Cardiac muscle cell (in vitro differentiated cells and primary cell): Measurements from ENCODE around the gene GPR180. TPM values are rescaled to one million over a fixed set of nuclear protein-coding genes. Genes with fewer than 3 reads are reported as not detected.
A peak's percentile ranks its signal among the peaks of the same experiment; 100 is the strongest.

Source experiments
- DNase-seq, 2 donors: peaks; one replicate each; pipeline versions ENCODE4 v3.0.0 to v3.0.0-alpha.2; 2010 to 2017; ENCODE audit warnings: low read depth in 1 of 2, low spot score in 1 of 2
- H3K27ac ChIP-seq: fragments of 200-600 bp; sonication (generic); 2 replicates; pipeline ENCODE4 v1.5.1; 2016
- H3K27me3 ChIP-seq: fragments of 200-600 bp; sonication (generic); 2 replicates; pipeline ENCODE4 v1.6.0; 2016; ENCODE audit warnings: control low read depth
- H3K36me3 ChIP-seq: fragments of 200-600 bp; sonication (generic); 2 replicates; pipeline ENCODE4 v1.5.1; 2016; ENCODE audit warnings: control low read depth
- H3K4me1 ChIP-seq: fragments of 200-600 bp; sonication (generic); 2 replicates; pipeline ENCODE4 v1.8.1; 2017; ENCODE audit warnings: low read depth, mild to moderate bottlenecking, mixed run types
- H3K4me3 ChIP-seq: fragments of 200-600 bp; sonication (generic); 2 replicates; pipeline ENCODE4 v1.5.1; 2016; ENCODE audit warnings: mild to moderate bottlenecking
- H3K9me3 ChIP-seq: fragments of 200-600 bp; sonication (generic); 2 replicates; pipeline ENCODE4 v1.5.1; 2017; ENCODE audit warnings: low read depth, mild to moderate bottlenecking, control low read depth
- polyA plus RNA-seq: library from polyadenylated mRNA; unstranded; fragments of >200 nt; fragmentation: Nextera tagmentation; extraction: Ambion mirVana; gene quantifications from 2 replicates; pipeline ENCODE4 v1.2.1, GENCODE V29; 2016
- total RNA-seq: library from RNA; depleted of rRNA; stranded (reverse); fragments of >200 nt; gene quantifications from 2 replicates; pipeline ENCODE4 v1.2.3, GENCODE V29; 2016
- TF ChIP-seq, protein P1 (sequence below): IDR thresholded peaks from 2 replicates; pipeline ENCODE4 v1.5.1; 2012; ENCODE audit warnings: low read depth, mild to moderate bottlenecking, low read length

GPR180 gene
- total and polyA plus RNA-seq, 2 experiments from 2014 or later: 4.1 TPM

DNA sequence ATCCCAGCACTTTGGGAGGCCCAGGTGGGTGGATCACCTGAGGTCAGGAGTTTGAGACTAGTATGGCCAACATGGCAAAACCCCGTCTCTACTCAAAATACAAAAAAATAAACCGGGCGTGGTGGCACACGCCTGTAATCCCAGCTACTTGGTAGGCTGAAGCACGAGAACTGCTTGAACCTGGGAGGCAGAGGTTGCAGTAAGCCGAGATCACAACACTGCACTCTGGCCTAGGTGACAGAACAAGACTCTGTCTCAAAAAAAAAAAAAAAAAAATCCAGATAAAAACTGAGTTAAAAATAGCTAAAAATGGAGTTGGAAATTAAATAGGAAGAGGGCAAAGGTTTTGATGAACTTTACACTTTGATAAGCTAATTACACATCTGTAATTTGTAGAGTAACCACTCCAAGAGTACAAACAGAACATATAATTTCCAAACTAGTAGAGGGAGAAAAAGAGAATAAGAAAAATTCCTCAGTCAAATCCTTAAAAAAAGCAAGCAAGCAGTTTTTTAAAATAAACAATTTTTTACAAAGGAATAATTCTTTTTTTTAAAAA lies 16.0 kb upstream of the GPR180 start:
- no peaks in the 10 kb centered on the region for H3K27me3 ChIP-seq
- TF ChIP-seq, protein P1, sequence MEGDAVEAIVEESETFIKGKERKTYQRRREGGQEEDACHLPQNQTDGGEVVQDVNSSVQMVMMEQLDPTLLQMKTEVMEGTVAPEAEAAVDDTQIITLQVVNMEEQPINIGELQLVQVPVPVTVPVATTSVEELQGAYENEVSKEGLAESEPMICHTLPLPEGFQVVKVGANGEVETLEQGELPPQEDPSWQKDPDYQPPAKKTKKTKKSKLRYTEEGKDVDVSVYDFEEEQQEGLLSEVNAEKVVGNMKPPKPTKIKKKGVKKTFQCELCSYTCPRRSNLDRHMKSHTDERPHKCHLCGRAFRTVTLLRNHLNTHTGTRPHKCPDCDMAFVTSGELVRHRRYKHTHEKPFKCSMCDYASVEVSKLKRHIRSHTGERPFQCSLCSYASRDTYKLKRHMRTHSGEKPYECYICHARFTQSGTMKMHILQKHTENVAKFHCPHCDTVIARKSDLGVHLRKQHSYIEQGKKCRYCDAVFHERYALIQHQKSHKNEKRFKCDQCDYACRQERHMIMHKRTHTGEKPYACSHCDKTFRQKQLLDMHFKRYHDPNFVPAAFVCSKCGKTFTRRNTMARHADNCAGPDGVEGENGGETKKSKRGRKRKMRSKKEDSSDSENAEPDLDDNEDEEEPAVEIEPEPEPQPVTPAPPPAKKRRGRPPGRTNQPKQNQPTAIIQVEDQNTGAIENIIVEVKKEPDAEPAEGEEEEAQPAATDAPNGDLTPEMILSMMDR: no peak
- no peaks in the 10 kb centered on the region for H3K4me1 ChIP-seq
- H3K27ac ChIP-seq: no peak overlapping the region
- no peaks in the 10 kb centered on the region for H3K9me3 ChIP-seq
- no peak for DNase-seq
- H3K36me3 ChIP-seq: peaks cover 24% of the 10 kb centered on the region
- no peak overlapping the region for H3K4me3 ChIP-seq

DNA sequence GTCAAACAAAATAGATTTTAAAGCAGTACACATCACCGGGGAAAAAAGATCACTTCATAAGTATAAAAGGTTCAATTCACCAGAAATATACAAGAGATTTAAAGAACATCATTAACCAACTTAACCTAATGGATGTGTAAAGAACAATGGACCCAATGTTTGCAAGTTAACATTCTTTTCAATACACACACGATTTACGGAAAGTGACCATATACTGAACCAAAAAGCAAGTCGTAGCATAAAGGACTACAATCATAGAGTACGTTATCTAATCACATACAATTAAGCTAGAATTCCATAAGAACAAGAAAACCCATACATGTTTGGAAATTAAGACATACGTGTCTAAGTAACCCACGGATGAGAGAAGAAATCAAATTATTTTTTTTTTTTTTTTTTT lies 15.3 kb upstream of the GPR180 start:
- Histone ChIP-seq H3K4me3 (no peak overlapping the region), H3K36me3 (peaks cover 24% of the 10 kb centered on the region), H3K4me1 (no peaks in the 10 kb centered on the region), H3K27me3 (no peaks in the 10 kb centered on the region), H3K9me3 (no peaks in the 10 kb centered on the region), H3K27ac (no peak overlapping the region)
- TF ChIP-seq, protein P1: no peak
- DNase-seq: no peak

DNA sequence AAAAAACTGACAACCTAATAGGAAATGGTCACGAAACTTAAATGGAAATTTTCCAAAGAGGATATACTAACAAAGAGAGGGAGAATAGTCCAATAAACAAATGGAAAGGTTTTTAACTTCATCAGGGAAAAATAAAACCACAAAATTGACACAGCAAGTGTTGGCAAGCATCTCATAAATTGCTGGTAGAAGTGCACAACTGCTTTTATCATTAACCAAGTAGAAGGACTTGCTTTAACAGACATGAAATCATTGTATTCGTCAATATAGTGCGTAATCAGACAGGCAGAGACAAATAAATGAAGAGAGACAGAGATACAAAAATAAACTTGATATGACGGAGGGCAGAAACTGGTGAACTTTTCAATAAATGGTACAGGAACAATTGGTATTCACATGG lies 13.1 kb upstream of the GPR180 start:
- TF ChIP-seq, protein P1: no peak
- no peaks in the 10 kb centered on the region for H3K27me3 ChIP-seq
- no peak overlapping the region for H3K4me3 ChIP-seq
- H3K4me1 ChIP-seq: no peaks in the 10 kb centered on the region
- no peak overlapping the region for H3K27ac ChIP-seq
- peaks cover 11% of the 10 kb centered on the region for H3K36me3 ChIP-seq
- no peak for DNase-seq
- H3K9me3 ChIP-seq: no peaks in the 10 kb centered on the region

DNA sequence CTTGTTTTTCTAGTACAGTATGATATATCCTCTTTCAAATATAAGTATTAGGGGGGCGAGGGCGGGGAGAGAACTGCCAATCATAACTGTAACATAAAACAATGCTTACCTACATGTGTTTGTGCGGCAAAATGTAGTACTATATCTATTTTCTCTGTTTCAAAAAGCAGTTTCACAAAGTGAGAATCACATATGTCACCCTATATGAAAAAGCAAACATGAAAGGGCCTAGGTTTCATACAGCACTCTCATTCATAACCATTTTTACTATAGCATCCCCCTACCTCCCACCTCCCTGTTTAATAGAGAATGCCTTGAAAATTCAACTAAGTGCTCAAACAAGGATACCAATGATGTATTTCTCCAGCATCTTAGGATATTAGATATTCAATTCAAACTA lies 10.9 kb upstream of the GPR180 start:
- peaks cover 5% of the 10 kb centered on the region for H3K4me1 ChIP-seq
- no peak overlapping the region for H3K4me3 ChIP-seq
- peaks cover 11% of the 10 kb centered on the region for H3K36me3 ChIP-seq
- H3K9me3 ChIP-seq: no peaks in the 10 kb centered on the region
- H3K27me3 ChIP-seq: no peaks in the 10 kb centered on the region
- DNase-seq: no peak
- no peak overlapping the region for H3K27ac ChIP-seq
- TF ChIP-seq, protein P1: no peak

DNA sequence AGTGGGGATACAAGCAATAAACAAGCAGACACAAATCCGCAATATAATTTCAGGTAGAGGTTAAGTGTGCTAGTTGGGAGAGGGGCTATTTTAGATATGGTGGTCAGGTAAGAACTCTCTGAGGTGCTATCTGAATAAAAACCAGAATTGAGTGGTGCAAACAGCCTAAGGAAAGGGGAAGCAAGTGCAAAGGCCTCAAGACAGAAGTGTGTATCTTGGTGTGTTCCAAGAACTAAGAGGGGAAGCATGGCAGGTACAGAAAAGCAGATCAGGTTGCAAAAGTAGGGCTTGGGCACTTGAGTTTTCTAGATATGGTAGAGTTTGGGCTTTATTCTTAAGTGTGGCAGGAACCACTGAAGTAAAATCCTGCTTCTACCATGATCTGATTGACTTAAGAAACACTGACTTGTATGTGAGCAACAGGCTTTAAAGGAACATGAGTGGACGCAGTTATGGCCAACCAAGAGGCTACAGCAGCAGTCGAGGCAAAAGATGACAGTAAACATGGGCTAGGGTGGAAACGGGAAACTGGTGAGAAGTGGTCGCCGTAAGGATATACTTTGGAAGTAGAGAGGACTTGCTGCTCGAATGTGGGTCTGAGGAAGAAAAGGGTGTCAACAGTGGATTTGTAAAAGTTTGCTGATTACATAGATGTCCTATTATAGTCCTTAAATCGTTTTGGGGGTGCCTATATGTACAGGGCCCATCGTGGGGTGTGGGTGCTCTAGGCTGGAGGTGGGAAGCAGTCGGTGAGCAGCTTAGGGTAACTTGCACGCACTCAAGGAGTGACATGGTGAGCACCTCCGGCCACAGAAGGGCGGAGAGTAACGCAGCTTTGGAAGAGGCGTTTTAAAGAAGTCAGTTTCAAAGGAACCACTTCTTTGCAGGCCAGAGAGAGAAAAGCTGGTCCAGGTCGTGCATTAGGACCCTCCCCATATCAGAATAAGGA lies 6.4 kb upstream of the GPR180 start:
- H3K4me1 ChIP-seq: peaks cover 5% of the 10 kb centered on the region
- H3K27me3 ChIP-seq: no peaks in the 10 kb centered on the region
- no peaks in the 10 kb centered on the region for H3K9me3 ChIP-seq
- H3K27ac ChIP-seq: peak overlapping the region; percentile 70
- H3K4me3 ChIP-seq: peak overlapping the region; percentile 93
- peak; percentile 21 to 28 for DNase-seq
- H3K36me3 ChIP-seq: peaks cover 11% of the 10 kb centered on the region
- TF ChIP-seq, protein P1: no peak
